ENCODE results near the gene AK8.

GRCh38 chr9:132775720-132776119, 102.4 kb downstream of the AK8 start:
- TF ChIP-seq CTCF (IDR thresholded peaks at IDR 0.05) (no peak), POLR2A (IDR thresholded peaks at IDR 0.05) (no peak)

All from right lobe of liver (tissue), 4 donors.